Glomerular endothelial cell (primary cell): ENCODE results near the gene DOCK11. TPM values are rescaled to one million over a fixed set of nuclear protein-coding genes. Genes with fewer than 3 reads are reported as not detected.
"Not testable (repeated sequence)": the region's sequence is repeated elsewhere in the genome, so short reads cannot be mapped to it uniquely, and the experiment has no call there.

ENCODE experiments used
- DNase-seq: peaks from one replicate; pipeline ENCODE4 v3.0.0-alpha.2; 2011; ENCODE audit warnings: low read depth, low spot score; ENCODE audit errors: extremely low read depth
- total RNA-seq: library from RNA; depleted of rRNA; stranded (reverse); fragments of >200 nt; gene quantifications from 2 replicates; pipeline ENCODE4 v1.2.3, GENCODE V29; 2015

The DOCK11 gene
- total RNA-seq, 1 donor from 2014 or later = 1.2 TPM

- no peak for DNase-seq
These were observed 70.2 kb downstream of the DOCK11 start for GRCh38 chrX:118565853-118566252.

- no peak for DNase-seq
These were observed 70.7 kb downstream of the DOCK11 start for GRCh38 chrX:118566359-118566758.

GRCh38 chrX:118569676-118570075 lies 74.1 kb downstream of the DOCK11 start:
- DNase-seq = no peak

- DNase-seq = no peak
These were observed 74.6 kb downstream of the DOCK11 start for GRCh38 chrX:118570209-118570608.

GRCh38 chrX:118571836-118572235 lies 76.2 kb downstream of the DOCK11 start:
- no peak for DNase-seq

- DNase-seq = no peak
These were observed 79.1 kb downstream of the DOCK11 start for GRCh38 chrX:118574666-118575065.

- DNase-seq = no peak
These were observed 81.4 kb downstream of the DOCK11 start for GRCh38 chrX:118577041-118577440.

- no peak for DNase-seq
These were observed 83.8 kb downstream of the DOCK11 start for GRCh38 chrX:118579417-118579816.

GRCh38 chrX:118582926-118583325 lies 87.3 kb downstream of the DOCK11 start:
- DNase-seq = not testable (repeated sequence)

GRCh38 chrX:118583781-118584180 lies 88.2 kb downstream of the DOCK11 start:
- DNase-seq = no peak

GRCh38 chrX:118585296-118585695 lies 89.7 kb downstream of the DOCK11 start:
- no peak for DNase-seq

- DNase-seq = not testable (repeated sequence)
These were observed 90.6 kb downstream of the DOCK11 start for GRCh38 chrX:118586206-118586605.

GRCh38 chrX:118588715-118589114 lies 93.1 kb downstream of the DOCK11 start:
- no peak for DNase-seq

GRCh38 chrX:118589227-118589626 lies 93.6 kb downstream of the DOCK11 start:
- no peak for DNase-seq

GRCh38 chrX:118593407-118593806 lies 97.8 kb downstream of the DOCK11 start:
- DNase-seq = no peak

- DNase-seq = no peak
These were observed 99.2 kb downstream of the DOCK11 start for GRCh38 chrX:118594697-118595420.

- DNase-seq = no peak
These were observed 100.0 kb downstream of the DOCK11 start for GRCh38 chrX:118595501-118596042.

- DNase-seq = no peak
These were observed 100.8 kb downstream of the DOCK11 start for GRCh38 chrX:118596390-118596789.

GRCh38 chrX:118603981-118604380 lies 108.4 kb downstream of the DOCK11 start:
- DNase-seq = peak; percentile 31

GRCh38 chrX:118612290-118612689 lies 116.7 kb downstream of the DOCK11 start:
- no peak for DNase-seq

GRCh38 chrX:118614150-118614549 lies 118.5 kb downstream of the DOCK11 start:
- no peak for DNase-seq

- no peak for DNase-seq
These were observed 119.5 kb downstream of the DOCK11 start for GRCh38 chrX:118615141-118615540.
